ENCODE data around the gene KRTAP21-2. TPM values are rescaled to one million over a fixed set of nuclear protein-coding genes. Genes with fewer than 3 reads are reported as not detected.

Gene KRTAP21-2
- total RNA-seq, 1 donor from 2014 or later = not detected

Other genes starting within 250 kb of the KRTAP21-2 start
- gene KRTAP19-5, start 245.1 kb downstream of the KRTAP21-2 start, total RNA-seq = not detected
- not detected for gene KRTAP19-6, start 205.4 kb downstream of the KRTAP21-2 start, total RNA-seq
- gene KRTAP19-7, start 185.9 kb downstream of the KRTAP21-2 start, total RNA-seq = not detected
- gene KRTAP22-2, start 156.9 kb downstream of the KRTAP21-2 start, total RNA-seq = not detected
- gene KRTAP6-3, start 154.8 kb downstream of the KRTAP21-2 start, total RNA-seq = not detected
- gene KRTAP6-2, start 148.4 kb downstream of the KRTAP21-2 start, total RNA-seq = not detected
- not detected for gene KRTAP22-1, start 146.2 kb downstream of the KRTAP21-2 start, total RNA-seq
- not detected for gene KRTAP6-1, start 133.3 kb downstream of the KRTAP21-2 start, total RNA-seq
- not detected for gene KRTAP20-1, start 130.8 kb downstream of the KRTAP21-2 start, total RNA-seq
- gene KRTAP20-4, start 126.6 kb downstream of the KRTAP21-2 start, total RNA-seq = not detected
- gene KRTAP20-2, start 112.1 kb downstream of the KRTAP21-2 start, total RNA-seq = not detected
- not detected for gene KRTAP20-3, start 104.4 kb downstream of the KRTAP21-2 start, total RNA-seq
- gene KRTAP21-3, start 28.5 kb downstream of the KRTAP21-2 start, total RNA-seq = not detected
- gene KRTAP21-1, start 8.2 kb upstream of the KRTAP21-2 start, total RNA-seq = not detected
- gene KRTAP8-1, start 66.0 kb upstream of the KRTAP21-2 start, total RNA-seq = not detected
- gene KRTAP7-1, start 82.5 kb upstream of the KRTAP21-2 start, total RNA-seq = not detected
- not detected for gene KRTAP11-1, start 134.3 kb upstream of the KRTAP21-2 start, total RNA-seq